WTC11 (cell line): ENCODE results near the gene RYR3.

ENCODE experiments used
- ATF3 ChIP-seq: sonication (generic); formaldehyde crosslinking; conservative IDR thresholded peaks from 2 replicates; pipeline ENCODE4 v1.8.1; 2022; ENCODE audit warnings: mild to moderate bottlenecking, missing genetic modification reagents
- CTCF ChIP-seq: fragments of 200-600 bp; IDR thresholded peaks from 2 replicates; pipeline ENCODE4 v1.8.0; 2022; ENCODE audit warnings: antibody characterized with exemption
- E2F5 ChIP-seq: sonication (generic); formaldehyde crosslinking; IDR thresholded peaks from 2 replicates; pipeline ENCODE4 v1.8.1; 2022; ENCODE audit warnings: mild to moderate bottlenecking, moderate library complexity, missing genetic modification reagents
- FOXP1 ChIP-seq: sonication (generic); formaldehyde crosslinking; IDR thresholded peaks from 2 replicates; pipeline ENCODE4 v1.8.0; 2022; ENCODE audit warnings: missing genetic modification reagents, mild to moderate bottlenecking, moderate library complexity, borderline replicate concordance
- GABPB1 ChIP-seq: sonication (generic); formaldehyde crosslinking; IDR thresholded peaks from 2 replicates; pipeline ENCODE4 v1.8.1; 2023; ENCODE audit warnings: mild to moderate bottlenecking, missing genetic modification reagents
- GRHL2 ChIP-seq: fragments of 250-450 bp; sonication (Bioruptor Pico); IDR thresholded peaks from 2 replicates; pipeline ENCODE4 v1.8.0; 2022; ENCODE audit warnings: mild to moderate bottlenecking, moderate library complexity; ENCODE audit not compliant: insufficient replicate concordance, severe bottlenecking
- JUN ChIP-seq: sonication (generic); formaldehyde crosslinking; IDR thresholded peaks from 2 replicates; pipeline ENCODE4 v1.8.0; 2023; ENCODE audit warnings: mild to moderate bottlenecking, missing genetic modification reagents
- NFE2L1 ChIP-seq: sonication (generic); formaldehyde crosslinking; IDR thresholded peaks from 2 replicates; pipeline ENCODE4 v1.8.1; 2023; ENCODE audit warnings: missing genetic modification reagents
- NR3C1 ChIP-seq: sonication (generic); formaldehyde crosslinking; conservative IDR thresholded peaks from 2 replicates; pipeline ENCODE4 v1.8.1; 2023; ENCODE audit warnings: low read depth, mild to moderate bottlenecking, missing genetic modification reagents
- RELA ChIP-seq: sonication (generic); formaldehyde crosslinking; IDR thresholded peaks from 2 replicates; pipeline ENCODE4 v1.8.1; 2022; ENCODE audit warnings: missing genetic modification reagents, mild to moderate bottlenecking, borderline replicate concordance
- USF2 ChIP-seq: sonication (generic); formaldehyde crosslinking; IDR thresholded peaks from 2 replicates; pipeline ENCODE4 v1.8.1; 2023; ENCODE audit warnings: mild to moderate bottlenecking, missing genetic modification reagents, moderate library complexity
- ZNF423 ChIP-seq: fragments of 250-450 bp; sonication (Bioruptor Pico); IDR thresholded peaks from 2 replicates; pipeline ENCODE4 v2.1.2; 2022; ENCODE audit warnings: mild to moderate bottlenecking, moderate library complexity

GRCh38 chr15:33543957-33544356 is 233.2 kb downstream of the RYR3 start:
- no peak for TF ChIP-seq NR3C1 (CRISPR knock-in tag)
- TF ChIP-seq ZNF423 (CRISPR knock-in tag): no peak
- no peak for TF ChIP-seq USF2 (CRISPR knock-in tag)
- TF ChIP-seq CTCF: no peak
- no peak for TF ChIP-seq RELA
- no peak for TF ChIP-seq JUN (CRISPR knock-in tag)
- TF ChIP-seq NFE2L1 (CRISPR knock-in tag): no peak
- TF ChIP-seq GABPB1: no peak
- no peak for TF ChIP-seq GRHL2
- no peak for TF ChIP-seq E2F5 (CRISPR knock-in tag)
- no peak for TF ChIP-seq FOXP1 (CRISPR knock-in tag)
- TF ChIP-seq ATF3 (CRISPR knock-in tag): no peak
